Tibial nerve (tissue), 4 donors: ENCODE data around the gene OR52N2. TPM values are rescaled to one million over a fixed set of nuclear protein-coding genes. Genes with fewer than 3 reads are reported as not detected.

Source experiments
- DNase-seq, 2 donors: peaks; one replicate each; pipeline ENCODE4 v3.0.0-alpha.2; 2019; ENCODE audit warnings: low spot score in 2 of 2
- H3K27ac ChIP-seq, 4 donors: fragments of 200-600 bp; sonication (generic) in 3 of 4; one replicate each; pipeline ENCODE4 v1.5.1; 2017 to 2019; ENCODE audit warnings: mild to moderate bottlenecking in 1 of 4
- H3K27me3 ChIP-seq, 2 donors: fragments of 200-600 bp; sonication (generic) in 1 of 2; one replicate each; pipeline versions ENCODE4 v1.5.1 to v1.6.0; 2017 to 2019
- H3K36me3 ChIP-seq, 3 donors: fragments of 200-600 bp; sonication (generic); one replicate each; pipeline ENCODE4 v1.5.1; 2018 to 2019
- H3K4me1 ChIP-seq, 4 donors: fragments of 200-600 bp; sonication (generic) in 3 of 4; one replicate each; pipeline ENCODE4 v1.5.1; 2017 to 2019
- H3K4me3 ChIP-seq, 4 donors: fragments of 200-600 bp; sonication (generic) in 3 of 4; one replicate each; pipeline ENCODE4 v1.5.1; 2017 to 2019; ENCODE audit warnings: mild to moderate bottlenecking in 1 of 4, moderate library complexity in 1 of 4
- H3K9me3 ChIP-seq, 4 donors: fragments of 200-600 bp; sonication (generic) in 3 of 4; one replicate each; pipeline ENCODE4 v1.5.1; 2017 to 2019
- CTCF ChIP-seq, 5 experiments: fragments of 200-600 bp in 3 of 5; fragments of 450-650 bp in 2 of 5; sonication (generic) in 3 of 5; IDR thresholded peaks; one replicate each; pipeline ENCODE4 v1.5.1; 2016 to 2019; ENCODE audit warnings: antibody characterized with exemption in 5 of 5, mild to moderate bottlenecking in 3 of 5, moderate library complexity in 2 of 5
- EP300 ChIP-seq, 2 donors: sonication (generic); formaldehyde crosslinking; IDR thresholded peaks; one replicate each; pipeline ENCODE4 v1.6.1; 2017; ENCODE audit warnings: antibody characterized with exemption in 2 of 2, mild to moderate bottlenecking in 1 of 2
- POLR2A ChIP-seq, 2 donors: fragments of 450-650 bp; IDR thresholded peaks; one replicate each; pipeline ENCODE4 v1.6.1; 2017; ENCODE audit warnings: antibody characterized with exemption in 2 of 2, mild to moderate bottlenecking in 2 of 2, moderate library complexity in 2 of 2
- WGBS, 2 donors: methylation state at CpG; one replicate each; pipeline ENCODE4 v1.1.5; 2018; 5-methylcytosine and 5-hydroxymethylcytosine counted together
- total RNA-seq, 4 donors: library from RNA; depleted of rRNA; stranded (reverse); fragments of >200 nt; gene quantifications; one replicate each; pipeline ENCODE4 v1.1.0, GENCODE V29; 2016

The OR52N2 gene
- total RNA-seq, 4 donors from 2014 or later: not detected

DNA sequence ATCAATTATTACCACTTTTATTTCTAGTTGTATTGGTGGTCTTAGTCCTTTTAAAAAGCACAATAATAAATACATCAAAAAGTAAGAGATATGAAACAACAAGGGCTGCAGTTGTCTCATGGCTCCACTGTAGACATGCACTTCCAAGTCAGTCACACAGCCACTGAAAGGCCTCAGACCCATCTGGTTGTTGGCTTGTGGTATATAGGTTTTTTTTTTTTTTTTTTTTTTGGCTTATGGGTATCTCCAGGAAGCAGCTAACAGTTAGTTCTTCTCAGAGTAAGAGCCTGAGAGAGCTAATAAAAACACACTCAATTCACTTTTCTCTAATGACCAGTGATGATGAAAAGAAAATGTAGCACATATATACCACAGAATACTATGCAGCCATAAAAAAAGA lies 39.0 kb downstream of the OR52N2 start:
- Histone ChIP-seq H3K27ac (no peak overlapping the region), H3K4me1 (no peaks in the 10 kb centered on the region), H3K9me3 (peaks cover 0 to 11% (median 0%) of the 10 kb centered on the region in 4 donors), H3K27me3 (no peaks in the 10 kb centered on the region), H3K36me3 (no peaks in the 10 kb centered on the region), H3K4me3 (no peak overlapping the region)
- TF ChIP-seq EP300 (IDR thresholded peaks at IDR 0.05) (no peak), CTCF (IDR thresholded peaks at IDR 0.05) (no peak), POLR2A (IDR thresholded peaks at IDR 0.05) (no peak)
- DNase-seq: no peak

GRCh38 chr11:5851002-5851401 lies 42.3 kb downstream of the OR52N2 start:
- H3K4me3 ChIP-seq: no peak overlapping the region
- TF ChIP-seq POLR2A (IDR thresholded peaks at IDR 0.05): no peak
- no peak for TF ChIP-seq EP300 (IDR thresholded peaks at IDR 0.05)
- no peak for TF ChIP-seq CTCF (IDR thresholded peaks at IDR 0.05)
- H3K9me3 ChIP-seq: peaks cover 0 to 15% (median 2%) of the 10 kb centered on the region in 4 donors
- H3K27ac ChIP-seq: no peak overlapping the region
- DNase-seq: no peak
- WGBS, 2 donors: 88 to 96% methylated on average over 1 of the region's 1 CpG
- H3K4me1 ChIP-seq: no peaks in the 10 kb centered on the region
- no peaks in the 10 kb centered on the region for H3K36me3 ChIP-seq
- H3K27me3 ChIP-seq: no peaks in the 10 kb centered on the region

DNA sequence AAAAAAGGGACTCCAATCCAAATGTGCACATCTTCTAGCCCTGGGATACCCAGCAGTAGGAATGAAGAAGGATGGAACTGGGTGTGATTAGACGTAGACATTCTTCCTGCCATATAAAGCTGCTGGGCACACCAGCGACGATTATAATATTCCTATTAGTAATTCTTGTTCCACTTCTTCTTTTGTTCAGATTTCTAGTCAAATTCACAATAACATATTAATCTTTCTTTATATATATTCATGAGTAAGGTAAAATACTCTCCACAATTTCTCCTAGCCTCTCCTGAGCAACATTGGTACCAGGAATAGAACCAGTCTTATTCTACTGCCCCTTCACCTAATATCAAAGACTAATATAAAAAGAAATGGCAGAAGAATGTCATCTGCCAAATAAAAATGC lies 48.9 kb downstream of the OR52N2 start, which contains the start of gene OR52E8:
Gene OR52E8, minus strand, starts transcription at position 101 of the 400 bp plus-strand sequence. Its CDS starts 0 bp downstream, at position 101.
- no peak for TF ChIP-seq EP300 (IDR thresholded peaks at IDR 0.05)
- no peak for TF ChIP-seq POLR2A (IDR thresholded peaks at IDR 0.05)
- TF ChIP-seq CTCF (IDR thresholded peaks at IDR 0.05): no peak
- 96% methylated on average over 3 of the region's 3 CpGs for WGBS, 2 donors
- Histone ChIP-seq H3K4me3 (no peak within 1 kb of the TSS), H3K27ac (no peak within 1 kb of the TSS), H3K27me3 (no peaks in the 10 kb centered on the region), H3K36me3 (no peaks in the 10 kb centered on the region), H3K9me3 (peaks cover 0 to 5% (median 2%) of the 10 kb centered on the region in 4 donors), H3K4me1 (no peaks in the 10 kb centered on the region)
- DNase-seq: no peak

GRCh38 chr11:5865826-5866225 lies 57.1 kb downstream of the OR52N2 start:
- TF ChIP-seq EP300 (IDR thresholded peaks at IDR 0.05): no peak
- TF ChIP-seq CTCF (IDR thresholded peaks at IDR 0.05): no peak
- no peak for TF ChIP-seq POLR2A (IDR thresholded peaks at IDR 0.05)
- no peak for DNase-seq
- 78 to 96% methylated on average over 2 of the region's 2 CpGs for WGBS, 2 donors

More at GRCh38 chr11:5865826-5866225, 57.1 kb downstream of the OR52N2 start:
- H3K4me3 ChIP-seq: no peak overlapping the region
- no peaks in the 10 kb centered on the region for H3K27me3 ChIP-seq
- H3K9me3 ChIP-seq: peaks cover 0 to 6% (median 0%) of the 10 kb centered on the region in 4 donors
- no peaks in the 10 kb centered on the region for H3K4me1 ChIP-seq
- no peaks in the 10 kb centered on the region for H3K36me3 ChIP-seq
- H3K27ac ChIP-seq: no peak overlapping the region

Other genes with a start within 250 kb of the OR52N2 start
- not detected for gene OR52B6, start 228.0 kb upstream of the OR52N2 start, total RNA-seq
- gene TRIM6, start 212.3 kb upstream of the OR52N2 start, total RNA-seq: 1 to 10 TPM; 1.2 to 5.9 (median 2.5) TPM
- 1 to 10 TPM; 2.2 to 6.1 (median 3.1) TPM for gene TRIM34, start 183.9 kb upstream of the OR52N2 start, total RNA-seq
- gene TRIM5, start 123.8 kb upstream of the OR52N2 start, total RNA-seq: 10 to 100 TPM; 16.9 to 38.7 (median 26.1) TPM
- 100 to 1,000 TPM in 2 of 4 donors, 10 to 100 TPM in 2; 78.3 to 131 (median 100) TPM for gene TRIM22, start 119.1 kb upstream of the OR52N2 start, total RNA-seq
- gene OR56B1, start 72.5 kb upstream of the OR52N2 start, total RNA-seq: under 1 TPM in 2 of 4 donors, not detected in 2; 0.20 to 0.63 TPM
- under 1 TPM in 2 of 4 donors, not detected in 2; 0.44 to 0.98 TPM for gene OR52N4, start 54.7 kb upstream of the OR52N2 start, total RNA-seq
- not detected for gene OR52N5, start 25.6 kb upstream of the OR52N2 start, total RNA-seq
- under 1 TPM in 1 of 4 donors, not detected in 3; 0.30 TPM for gene OR52N1, start 17.7 kb upstream of the OR52N2 start, total RNA-seq
- gene OR52E6, start 33.0 kb downstream of the OR52N2 start, total RNA-seq: not detected
- not detected for gene OR52E8, start 48.8 kb downstream of the OR52N2 start, total RNA-seq
- not detected for gene OR52E4, start 71.7 kb downstream of the OR52N2 start, total RNA-seq
- not detected for gene OR52E5, start 84.3 kb downstream of the OR52N2 start, total RNA-seq
- not detected for gene OR56A3, start 133.3 kb downstream of the OR52N2 start, total RNA-seq
- gene OR56A5, start 159.6 kb downstream of the OR52N2 start, total RNA-seq: not detected
- not detected for gene OR52L1, start 178.1 kb downstream of the OR52N2 start, total RNA-seq
- not detected for gene OR56A4, start 198.0 kb downstream of the OR52N2 start, total RNA-seq
- not detected for gene OR56A1, start 221.8 kb downstream of the OR52N2 start, total RNA-seq